H9 (cell line): Measurements from ENCODE around the gene PI4KB. TPM values are rescaled to one million over a fixed set of nuclear protein-coding genes. Genes with fewer than 3 reads are reported as not detected.

Experiments used
- DNase-seq: peaks from one replicate; pipeline ENCODE4 v3.0.0-alpha.2; 2017
- H2AFZ ChIP-seq: one replicate; pipeline ENCODE4 v1.6.1; 2013; ENCODE audit warnings: mild to moderate bottlenecking, low read length, control low read depth, moderate library complexity
- H2AK5ac ChIP-seq: 2 replicates; pipeline ENCODE4 v1.6.1; 2013; ENCODE audit warnings: low read length, control low read depth, mixed read lengths; ENCODE audit not compliant: insufficient read length
- H2BK120ac ChIP-seq: one replicate; pipeline ENCODE4 v1.6.1; 2013; ENCODE audit warnings: low read depth, mild to moderate bottlenecking, low read length, control low read depth, inconsistent platforms; ENCODE audit not compliant: poor library complexity, severe bottlenecking
- H2BK12ac ChIP-seq: 2 replicates; pipeline ENCODE4 v1.6.1; 2013; ENCODE audit warnings: low read length, control low read depth, mixed read lengths, low read depth; ENCODE audit not compliant: insufficient read length
- H2BK15ac ChIP-seq: 2 replicates; pipeline ENCODE4 v1.6.1; 2013; ENCODE audit warnings: low read depth, low read length, control low read depth
- H2BK20ac ChIP-seq: one replicate; pipeline ENCODE4 v1.6.1; 2013; ENCODE audit warnings: low read depth, mild to moderate bottlenecking, low read length, control low read depth, inconsistent platforms; ENCODE audit not compliant: poor library complexity, severe bottlenecking
- H2BK5ac ChIP-seq: 2 replicates; pipeline ENCODE4 v1.6.1; 2013; ENCODE audit warnings: low read length, control low read depth, mixed read lengths; ENCODE audit not compliant: insufficient read length
- H3K14ac ChIP-seq: 2 replicates; pipeline ENCODE4 v1.6.1; 2013; ENCODE audit warnings: low read length, control low read depth; ENCODE audit not compliant: insufficient read depth
- H3K18ac ChIP-seq: 2 replicates; pipeline ENCODE4 v1.6.1; 2013; ENCODE audit warnings: low read depth, mild to moderate bottlenecking, mixed read lengths, low read length, control low read depth; ENCODE audit not compliant: insufficient read length
- H3K23ac ChIP-seq: 2 replicates; pipeline ENCODE4 v1.6.1; 2013; ENCODE audit warnings: low read length, control low read depth, mixed read lengths, low read depth; ENCODE audit not compliant: insufficient read length
- H3K23me2 ChIP-seq: 2 replicates; pipeline ENCODE4 v1.6.1; 2013; ENCODE audit warnings: low read depth, mild to moderate bottlenecking, mixed read lengths, low read length, control low read depth; ENCODE audit not compliant: insufficient read length, poor library complexity, severe bottlenecking
- H3K27ac ChIP-seq: 2 replicates; pipeline ENCODE4 v1.5.1; 2013; ENCODE audit warnings: low read length, control low read depth, mixed read lengths, low read depth; ENCODE audit not compliant: insufficient read length
- H3K27me3 ChIP-seq: 2 replicates; pipeline ENCODE4 v1.6.1; 2013; ENCODE audit warnings: low read length, control low read depth, inconsistent platforms; ENCODE audit not compliant: insufficient read depth
- H3K4ac ChIP-seq: 2 replicates; pipeline ENCODE4 v1.6.1; 2013; ENCODE audit warnings: low read depth, mild to moderate bottlenecking, control low read depth, inconsistent platforms, low read length, moderate library complexity
- H3K4me1 ChIP-seq: 2 replicates; pipeline ENCODE4 v1.6.1; 2013; ENCODE audit warnings: low read length, control low read depth, inconsistent platforms; ENCODE audit not compliant: insufficient read depth
- H3K4me2 ChIP-seq: 2 replicates; pipeline ENCODE4 v1.6.1; 2013; ENCODE audit warnings: low read length, control low read depth, mixed read lengths; ENCODE audit not compliant: insufficient read length, insufficient read depth
- H3K56ac ChIP-seq: 2 replicates; pipeline ENCODE4 v1.6.1; 2013; ENCODE audit warnings: low read depth, mild to moderate bottlenecking, mixed read lengths, low read length, control low read depth; ENCODE audit not compliant: insufficient read length
- H3K79me1 ChIP-seq: 2 replicates; pipeline ENCODE4 v1.6.1; 2013; ENCODE audit warnings: low read depth, mild to moderate bottlenecking, moderate library complexity, low read length, control low read depth, inconsistent platforms; ENCODE audit not compliant: insufficient read depth, poor library complexity, severe bottlenecking
- H3K79me2 ChIP-seq: 2 replicates; pipeline ENCODE4 v1.6.1; 2013; ENCODE audit warnings: low read length, control low read depth, inconsistent platforms; ENCODE audit not compliant: insufficient read depth
- H3K9ac ChIP-seq: 2 replicates; pipeline ENCODE4 v1.6.1; 2013; ENCODE audit warnings: low read length, control low read depth, mixed read lengths; ENCODE audit not compliant: insufficient read length; ENCODE audit errors: extremely low read depth
- H3K9me3 ChIP-seq: one replicate; pipeline ENCODE4 v1.6.1; 2013; ENCODE audit warnings: low read depth, low read length, inconsistent platforms; ENCODE audit not compliant: control insufficient read depth
- H3T11ph ChIP-seq: one replicate; pipeline ENCODE4 v1.6.1; 2013; ENCODE audit warnings: mild to moderate bottlenecking, low read length, control low read depth, inconsistent platforms
- H4K20me1 ChIP-seq: one replicate; pipeline ENCODE4 v1.6.1; 2013; ENCODE audit not compliant: control insufficient read depth, insufficient read length, insufficient read depth
- H4K5ac ChIP-seq: 2 replicates; pipeline ENCODE4 v1.6.1; 2013; ENCODE audit warnings: low read depth, mild to moderate bottlenecking, mixed read lengths, low read length, control low read depth; ENCODE audit not compliant: insufficient read length
- H4K8ac ChIP-seq: replicated peaks from 2 replicates; pipeline ENCODE4 v1.6.1; 2013; ENCODE audit warnings: low read length, control low read depth, mixed read lengths, low read depth; ENCODE audit not compliant: insufficient read length
- H4K91ac ChIP-seq: 2 replicates; pipeline ENCODE4 v1.6.1; 2013; ENCODE audit warnings: low read depth, mild to moderate bottlenecking, moderate library complexity, mixed read lengths, low read length, control low read depth; ENCODE audit not compliant: insufficient read length
- H3K27ac Mint-ChIP-seq, 3 experiments: 2 replicates in 2 of 3; 3 replicates in 1 of 3; pipeline ENCODE4 v1.8.0; 2020 to 2021; ENCODE audit warnings: mixed read lengths in 3 of 3, mild to moderate bottlenecking in 1 of 3, moderate library complexity in 1 of 3
- H3K27me3 Mint-ChIP-seq: 2 replicates; pipeline ENCODE4 v1.8.0; 2021; ENCODE audit warnings: low read depth, mild to moderate bottlenecking, moderate library complexity, mixed read lengths
- H3K36me3 Mint-ChIP-seq, 3 experiments: 2 replicates in 2 of 3; 3 replicates in 1 of 3; pipeline ENCODE4 v1.8.0; 2020 to 2021; ENCODE audit warnings: low read depth in 3 of 3, mixed read lengths in 3 of 3; ENCODE audit not compliant: insufficient read depth in 1 of 3
- H3K4me1 Mint-ChIP-seq, 2 experiments: 2 replicates each; pipeline ENCODE4 v1.8.0; 2020; ENCODE audit warnings: mixed read lengths in 2 of 2
- H3K4me3 Mint-ChIP-seq, 2 experiments: 2 replicates in 1 of 2; 3 replicates in 1 of 2; pipeline ENCODE4 v1.8.0; 2020 to 2021; ENCODE audit warnings: mild to moderate bottlenecking in 2 of 2, mixed read lengths in 2 of 2, moderate library complexity in 1 of 2
- H3K9me3 Mint-ChIP-seq, 2 experiments: 2 replicates in 1 of 2; 3 replicates in 1 of 2; pipeline ENCODE4 v1.8.0; 2020; ENCODE audit warnings: mild to moderate bottlenecking in 2 of 2, mixed read lengths in 2 of 2, moderate library complexity in 1 of 2
- CTCF ChIP-seq: fragments of 200-600 bp; sonication (generic); conservative IDR thresholded peaks from 3 replicates; pipeline ENCODE4 v1.8.0; 2021; ENCODE audit warnings: antibody characterized with exemption, mild to moderate bottlenecking
- WGBS: extraction: QIAGEN DNeasy Blood & Tissue Kit; methylation state at CpG from one replicate; pipeline ENCODE4 v1.1.7; 2013; ENCODE audit warnings: missing lambda C conversion rate, low lambda C conversion rate, mixed read lengths; ENCODE audit not compliant: insufficient read length; ENCODE audit errors: extremely low coverage; 5-methylcytosine and 5-hydroxymethylcytosine counted together
- total RNA-seq: library from RNA; stranded (reverse); gene quantifications from 2 replicates; pipeline ENCODE4 v1.2.1, GENCODE V29; 2021

PI4KB gene
- total RNA-seq, 1 experiment from 2014 or later, result 39.1 TPM

- Histone ChIP-seq H3K4ac (no peak within 1 kb of the TSS), H2BK12ac (no peak within 1 kb of the TSS), H2AK5ac (no peak within 1 kb of the TSS), H4K5ac (no peak within 1 kb of the TSS), H3K23ac (no peak within 1 kb of the TSS), H3K4me2 (peak within 1 kb of the TSS; percentile 86), H3K23me2 (no peaks in the 10 kb centered on the region), H4K20me1 (no peaks in the 10 kb centered on the region), H4K8ac (no peak within 1 kb of the TSS), H3K79me1 (peaks cover 3% of the 10 kb centered on the region), H2BK20ac (no peak within 1 kb of the TSS), H2BK15ac (no peak within 1 kb of the TSS), H4K91ac (no peak within 1 kb of the TSS), H3K18ac (peak within 1 kb of the TSS; percentile 86), H2BK5ac (no peak within 1 kb of the TSS), H2BK120ac (no peak within 1 kb of the TSS), H3K9ac (peak within 1 kb of the TSS; percentile 93), H3K14ac (0 out of 2 replicates have a peak within 1 kb of the TSS, but pooled peaks have one; percentile 70), H2AFZ (peak within 1 kb of the TSS; percentile 11), H3T11ph (no peak within 1 kb of the TSS), H3K56ac (no peak within 1 kb of the TSS), H3K9me3 (no peaks in the 10 kb centered on the region), H3K27ac (no peak within 1 kb of the TSS), H3K27me3 (no peaks in the 10 kb centered on the region), H3K79me2 (peaks cover 13% of the 10 kb centered on the region; the same call in 1 of the 2 replicates), H3K4me1 (no peaks in the 10 kb centered on the region)
- Mint-ChIP-seq H3K27me3 (peaks cover 2% of the 10 kb centered on the region; the same call in 1 of the 2 replicates), H3K4me3 (peak within 1 kb of the TSS; percentile 91 to 95), H3K9me3 (no peaks in the 10 kb centered on the region), H3K27ac (peak within 1 kb of the TSS; percentile 92 to 97 (median 93)), H3K4me1 (peaks cover 8% of the 10 kb centered on the region in 2 experiments), H3K36me3 (peaks cover 3 to 11% (median 9%) of the 10 kb centered on the region in 3 experiments; a peak in 6 of 7 replicates)
- TF ChIP-seq CTCF, result no peak
- no CpG with 5 or more reads among the region's 56 CpGs for WGBS
- DNase-seq, result peak; percentile 97
Measured at GRCh38 chr1:151254217-151255213, 72.7 kb downstream of the PI4KB start, which contains the start of gene PSMD4. PSMD4 (plus strand) TSS chr1:151254734; CDS start chr1:151254783, 49 bp downstream.
